Measurements from ENCODE around the gene TPX2. TPM values are rescaled to one million over a fixed set of nuclear protein-coding genes. Genes with fewer than 3 reads are reported as not detected.

TPX2 gene
- total RNA-seq, 4 donors from 2014 or later, result 0.21 to 2.7 (median 0.40) TPM

GRCh38 chr20:31723069-31723318, 16.1 kb upstream of the TPX2 start:
- peaks cover 0 to 34% (median 19%) of the 10 kb centered on the region in 4 donors for H3K4me1 ChIP-seq
- peaks cover 0 to 26% (median 0%) of the 10 kb centered on the region in 3 donors for H3K36me3 ChIP-seq
- 1 to 2% methylated on average over 10 of the region's 10 CpGs for WGBS, 2 donors
- peak overlapping the region; percentile 75 to 90 (median 82) for H3K4me3 ChIP-seq
- no peak for DNase-seq (ENCODE audit: low spot score in 2 of 2)
- peak overlapping the region; percentile 98 to 100 (median 100) for H3K27ac ChIP-seq
- TF ChIP-seq POLR2A (IDR thresholded peaks at IDR 0.05) (no peak), CTCF (IDR thresholded peaks at IDR 0.05) (peak in 2 of 5 experiments; percentile 36 to 58)
- H3K27me3 ChIP-seq, result no peaks in the 10 kb centered on the region
- H3K9me3 ChIP-seq, result no peaks in the 10 kb centered on the region

- no peaks in the 10 kb centered on the region for H3K27me3 ChIP-seq
- WGBS, 2 donors, result 1% methylated on average over 32 to 36 of the region's 77 CpGs
- peak overlapping the region; percentile 98 to 100 (median 100) for H3K27ac ChIP-seq
- peak; percentile 92 for DNase-seq (ENCODE audit: low spot score in 2 of 2)
- H3K9me3 ChIP-seq, result no peaks in the 10 kb centered on the region
- peak overlapping the region; percentile 75 to 90 (median 82) for H3K4me3 ChIP-seq
- H3K4me1 ChIP-seq, result peaks cover 0 to 28% (median 14%) of the 10 kb centered on the region in 4 donors
- peaks cover 0 to 22% (median 0%) of the 10 kb centered on the region in 3 donors for H3K36me3 ChIP-seq
- TF ChIP-seq CTCF (IDR thresholded peaks at IDR 0.05) (peak; percentile 85 to 99 (median 98)), POLR2A (IDR thresholded peaks at IDR 0.05) (peak; percentile 71 to 82), EP300 (IDR thresholded peaks at IDR 0.05) (peak; percentile 83 to 86)
These were observed 15.6 kb upstream of the TPX2 start for GRCh38 chr20:31723319-31724078.

DNA sequence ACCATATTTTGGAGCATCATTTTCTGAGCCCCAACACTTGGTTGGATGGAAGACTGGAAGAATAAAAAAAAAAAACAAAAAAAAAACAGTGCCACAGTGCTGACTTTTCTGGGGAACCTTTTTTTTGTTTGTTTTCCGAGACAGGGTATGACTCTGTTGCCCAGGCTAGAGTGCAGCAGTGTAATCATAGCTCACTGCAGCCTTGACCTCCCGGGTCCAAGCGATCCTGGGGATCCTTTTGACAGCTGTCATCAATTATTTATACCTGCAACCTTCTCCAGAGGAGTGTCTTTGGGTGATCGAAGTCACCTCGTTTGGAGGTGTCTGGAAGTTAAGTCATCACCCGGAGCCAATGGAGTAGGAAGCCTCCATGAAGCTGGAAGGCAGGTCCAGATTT, 7.8 kb upstream of the TPX2 start:
- no peaks in the 10 kb centered on the region for H3K9me3 ChIP-seq
- no peak overlapping the region for H3K27ac ChIP-seq
- H3K4me3 ChIP-seq, result no peak overlapping the region
- no peaks in the 10 kb centered on the region for H3K27me3 ChIP-seq
- WGBS, 2 donors, result 72 to 75% methylated on average over 6 of the region's 6 CpGs
- DNase-seq (ENCODE audit: low spot score in 2 of 2), result no peak
- H3K36me3 ChIP-seq, result no peaks in the 10 kb centered on the region
- TF ChIP-seq EP300 (IDR thresholded peaks at IDR 0.05) (no peak), CTCF (IDR thresholded peaks at IDR 0.05) (no peak), POLR2A (IDR thresholded peaks at IDR 0.05) (no peak)
- no peaks in the 10 kb centered on the region for H3K4me1 ChIP-seq

DNA sequence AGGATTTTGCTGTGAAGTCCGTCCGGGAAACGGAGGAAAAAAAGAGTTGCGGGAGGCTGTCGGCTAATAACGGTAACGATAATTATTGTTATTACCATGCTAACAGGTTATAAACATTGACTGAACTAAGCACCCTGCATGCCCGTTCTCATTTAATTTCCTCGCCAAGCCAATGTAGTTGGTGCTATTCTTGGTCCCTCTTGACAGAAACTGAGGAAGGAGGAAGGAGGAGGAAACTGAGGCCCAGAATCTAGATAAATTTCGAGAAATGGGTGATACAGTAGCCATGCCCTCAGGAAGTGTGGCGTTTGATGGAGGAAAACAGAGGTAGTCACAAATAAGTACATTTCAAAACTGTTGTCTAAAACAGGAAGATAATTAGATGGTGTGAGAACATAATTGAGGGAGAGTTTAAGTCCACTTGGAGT, 474 bp downstream of the TPX2 start:
- Histone ChIP-seq H3K4me3 (peak overlapping the region; percentile 53 to 87 (median 76)), H3K27me3 (no peaks in the 10 kb centered on the region), H3K36me3 (no peaks in the 10 kb centered on the region), H3K9me3 (no peaks in the 10 kb centered on the region), H3K27ac (peak overlapping the region in 2 of 4 donors; percentile 64 to 84), H3K4me1 (peaks cover 0 to 16% (median 3%) of the 10 kb centered on the region in 4 donors)
- DNase-seq (ENCODE audit: low spot score in 2 of 2), result no peak
- no peak for TF ChIP-seq EP300 (IDR thresholded peaks at IDR 0.05)
- TF ChIP-seq POLR2A (IDR thresholded peaks at IDR 0.05), result no peak
- TF ChIP-seq CTCF (IDR thresholded peaks at IDR 0.05), result no peak
- WGBS, 2 donors, result 0 to 1% methylated on average over 11 of the region's 11 CpGs

GRCh38 chr20:31740208-31740607, 1.1 kb downstream of the TPX2 start:
- TF ChIP-seq EP300 (IDR thresholded peaks at IDR 0.05), result no peak
- no peak for TF ChIP-seq CTCF (IDR thresholded peaks at IDR 0.05)
- TF ChIP-seq POLR2A (IDR thresholded peaks at IDR 0.05), result no peak
- WGBS, 2 donors, result 3 to 4% methylated on average over 1 of the region's 1 CpG
- no peak for DNase-seq (ENCODE audit: low spot score in 2 of 2)
- Histone ChIP-seq H3K27me3 (no peaks in the 10 kb centered on the region), H3K27ac (no peak overlapping the region), H3K4me1 (peaks cover 0 to 16% (median 3%) of the 10 kb centered on the region in 4 donors), H3K9me3 (no peaks in the 10 kb centered on the region), H3K36me3 (no peaks in the 10 kb centered on the region), H3K4me3 (peak overlapping the region in 1 of 4 donors; percentile 81)
